Measurements from ENCODE around the gene KHSRP.
"Not testable (repeated sequence)": the region's sequence is repeated elsewhere in the genome, so short reads cannot be mapped to it uniquely, and the experiment has no call there.

KHSRP gene

DNA sequence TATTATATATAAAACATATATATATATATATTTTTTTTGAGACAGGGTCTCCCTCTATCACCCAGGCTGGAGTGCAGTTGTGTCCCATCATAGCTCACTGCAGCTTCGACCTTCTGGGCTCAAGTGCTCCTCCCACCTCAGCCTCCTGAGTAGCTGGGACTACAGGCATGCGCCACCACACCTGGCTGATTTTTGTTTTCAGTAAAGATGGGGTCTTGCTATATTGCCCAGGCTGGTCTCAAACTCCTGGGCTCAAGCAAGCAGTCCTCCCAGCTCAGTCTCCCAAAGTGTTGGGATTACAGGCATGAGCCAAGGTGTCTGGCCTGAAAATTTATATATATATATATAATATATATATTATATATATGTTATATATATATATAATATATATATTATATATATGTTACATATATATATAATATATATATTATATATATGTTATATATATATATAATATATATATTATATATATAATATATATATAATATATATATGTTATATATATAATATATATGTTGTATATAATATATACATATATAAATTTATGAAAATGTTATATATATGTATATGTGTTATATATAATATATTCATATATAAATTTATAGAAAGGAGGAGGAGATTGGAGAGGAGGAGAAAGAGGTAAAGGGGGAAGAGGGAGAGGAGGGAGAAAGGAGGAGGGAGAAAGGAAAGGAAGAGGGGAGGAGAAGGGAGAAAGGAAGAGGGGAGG, 4.2 kb upstream of the KHSRP start:
- not testable (repeated sequence) for H3K9me3 ChIP-seq (ENCODE audit: control insufficient read depth, low read length); H3K36me3 ChIP-seq (ENCODE audit: control insufficient read depth, insufficient read depth, low read length); H3K4me3 ChIP-seq (ENCODE audit: extremely low read depth, insufficient read depth, low read length, poor library complexity, severe bottlenecking); H3K4me1 ChIP-seq (ENCODE audit: control insufficient read depth, insufficient read depth, low read length, poor library complexity, severe bottlenecking); H3K27ac ChIP-seq (ENCODE audit: low read depth, low read length, severe bottlenecking)
- 83 to 100% methylated on average over 1 of the region's 2 CpGs for WGBS, 2 experiments (ENCODE audit: insufficient coverage in 2 of 2)

DNA sequence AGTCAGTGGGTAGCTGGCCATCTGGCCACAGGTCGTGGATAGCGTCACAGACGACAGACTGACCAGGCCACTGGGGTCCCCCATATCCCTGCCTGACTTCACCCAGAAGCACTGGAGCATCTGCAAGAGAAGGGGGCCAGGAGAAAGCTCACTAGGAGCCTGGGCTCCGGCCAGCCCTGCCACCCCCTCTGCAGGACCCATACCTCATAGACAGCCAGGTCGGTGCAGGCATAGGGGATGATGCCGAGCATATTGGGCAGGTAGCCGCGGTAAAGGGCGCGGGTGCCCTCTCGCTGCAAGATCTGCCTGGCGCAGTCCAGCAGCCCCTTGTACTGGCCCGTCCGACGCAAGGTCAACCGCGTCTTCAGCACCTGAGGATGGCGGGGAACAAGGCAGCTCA, 2.5 kb upstream of the KHSRP start:
- Histone ChIP-seq H3K36me3 (ENCODE audit: control insufficient read depth, insufficient read depth, low read length) (peaks cover 10% of the 10 kb centered on the region), H3K9me3 (ENCODE audit: control insufficient read depth, low read length) (peaks cover 8% of the 10 kb centered on the region), H3K27ac (ENCODE audit: low read depth, low read length, severe bottlenecking) (no peak overlapping the region), H3K4me3 (ENCODE audit: extremely low read depth, insufficient read depth, low read length, poor library complexity, severe bottlenecking) (no peak overlapping the region), H3K4me1 (ENCODE audit: control insufficient read depth, insufficient read depth, low read length, poor library complexity, severe bottlenecking) (peaks cover 12% of the 10 kb centered on the region)
- WGBS, 2 experiments (ENCODE audit: insufficient coverage in 2 of 2) = 96 to 98% methylated on average over 15 to 17 of the region's 18 CpGs

DNA sequence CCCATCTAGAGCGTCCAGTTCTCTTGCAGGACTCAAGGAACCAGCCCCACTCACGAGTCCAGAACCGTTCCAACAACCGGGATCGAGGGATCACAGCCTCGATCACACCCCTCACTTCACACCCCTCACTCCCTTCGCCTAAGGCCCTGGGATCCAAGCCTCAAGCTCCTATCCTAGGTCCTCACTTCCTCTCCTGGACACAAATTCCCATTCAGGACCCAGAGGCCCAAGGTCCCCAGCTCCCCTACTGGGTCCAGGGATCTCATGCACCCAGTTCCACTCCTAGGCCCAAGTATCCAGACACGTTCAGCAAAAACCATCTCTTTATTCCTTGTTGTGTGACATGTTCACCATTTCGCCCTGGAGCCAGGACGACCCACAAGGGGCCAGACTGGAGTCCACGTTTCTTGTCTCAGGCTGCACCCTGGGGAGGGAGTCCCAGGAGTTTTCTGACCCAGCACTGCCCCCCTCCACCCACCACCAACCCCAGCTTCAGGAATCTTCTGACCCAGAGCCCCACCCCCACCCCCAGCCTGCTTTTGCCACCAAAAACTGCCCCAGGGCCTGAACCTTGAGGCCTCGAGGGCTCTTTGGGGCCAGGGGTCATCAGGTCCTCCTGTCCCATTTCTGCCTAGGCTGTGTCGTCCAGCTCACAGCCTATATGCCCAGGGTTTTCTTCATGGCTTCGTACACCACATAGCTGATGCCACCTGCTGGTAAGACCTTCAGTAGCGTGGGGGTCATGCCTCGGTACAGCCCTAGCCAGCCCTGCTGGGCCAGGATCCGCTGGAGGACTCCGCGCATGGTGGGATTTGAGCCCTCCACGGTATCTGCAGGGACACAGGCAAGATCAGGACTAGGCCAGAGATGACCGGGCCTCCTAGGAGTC, 1.4 kb upstream of the KHSRP start:
- H3K4me1 ChIP-seq (ENCODE audit: control insufficient read depth, insufficient read depth, low read length, poor library complexity, severe bottlenecking) = peaks cover 13% of the 10 kb centered on the region
- no peak overlapping the region for H3K4me3 ChIP-seq (ENCODE audit: extremely low read depth, insufficient read depth, low read length, poor library complexity, severe bottlenecking)
- peaks cover 22% of the 10 kb centered on the region for H3K36me3 ChIP-seq (ENCODE audit: control insufficient read depth, insufficient read depth, low read length)
- H3K27ac ChIP-seq (ENCODE audit: low read depth, low read length, severe bottlenecking) = peak overlapping the region; percentile 69
- WGBS, 2 experiments (ENCODE audit: insufficient coverage in 2 of 2) = 95 to 96% methylated on average over 19 to 21 of the region's 21 CpGs
- H3K9me3 ChIP-seq (ENCODE audit: control insufficient read depth, low read length) = peaks cover 8% of the 10 kb centered on the region

DNA sequence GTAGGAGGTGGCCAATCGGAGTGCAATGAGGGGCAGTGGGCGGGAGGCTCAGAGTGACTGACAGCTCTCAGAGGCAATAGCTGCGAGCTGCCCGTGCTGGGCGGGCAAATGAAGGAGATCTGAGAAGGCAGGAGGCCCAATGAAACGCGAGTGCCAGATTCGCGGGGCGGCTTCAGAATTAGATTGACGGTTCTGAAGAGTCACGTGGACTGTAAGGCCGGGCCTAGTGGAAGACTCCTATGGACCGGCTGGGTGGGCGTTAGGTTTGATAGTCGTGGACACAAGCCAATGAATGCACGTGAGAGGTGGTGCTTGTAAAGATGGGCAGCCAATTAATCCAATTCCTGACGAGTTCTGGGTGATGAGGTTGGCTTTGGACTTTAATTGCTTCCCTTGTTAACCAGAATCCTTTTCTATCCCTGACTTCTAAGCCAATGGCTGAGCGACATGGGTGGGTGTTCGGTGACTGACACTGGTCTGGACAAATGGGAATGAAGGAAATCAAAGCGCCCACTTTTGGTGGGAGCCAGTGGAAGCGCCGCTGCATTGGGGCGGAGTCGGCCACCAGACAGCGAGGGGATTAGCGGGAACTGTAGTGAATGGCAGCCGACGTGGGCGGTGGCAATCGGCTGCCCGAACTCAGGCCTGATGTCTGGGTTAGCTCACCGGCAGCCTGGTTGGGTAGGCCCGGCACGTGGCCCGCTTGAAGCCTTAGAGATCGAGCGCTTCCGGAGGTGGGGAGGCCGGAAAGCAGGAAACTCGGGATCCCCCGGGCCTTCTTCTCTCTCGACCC, 524 bp upstream of the KHSRP start:
- peaks cover 13% of the 10 kb centered on the region for H3K4me1 ChIP-seq (ENCODE audit: control insufficient read depth, insufficient read depth, low read length, poor library complexity, severe bottlenecking)
- 15% methylated on average over 40 to 42 of the region's 43 CpGs for WGBS, 2 experiments (ENCODE audit: insufficient coverage in 2 of 2)
- H3K27ac ChIP-seq (ENCODE audit: low read depth, low read length, severe bottlenecking) = peak overlapping the region; percentile 69
- H3K4me3 ChIP-seq (ENCODE audit: extremely low read depth, insufficient read depth, low read length, poor library complexity, severe bottlenecking) = peak overlapping the region; percentile 75
- H3K9me3 ChIP-seq (ENCODE audit: control insufficient read depth, low read length) = peaks cover 8% of the 10 kb centered on the region
- peaks cover 28% of the 10 kb centered on the region for H3K36me3 ChIP-seq (ENCODE audit: control insufficient read depth, insufficient read depth, low read length)

DNA sequence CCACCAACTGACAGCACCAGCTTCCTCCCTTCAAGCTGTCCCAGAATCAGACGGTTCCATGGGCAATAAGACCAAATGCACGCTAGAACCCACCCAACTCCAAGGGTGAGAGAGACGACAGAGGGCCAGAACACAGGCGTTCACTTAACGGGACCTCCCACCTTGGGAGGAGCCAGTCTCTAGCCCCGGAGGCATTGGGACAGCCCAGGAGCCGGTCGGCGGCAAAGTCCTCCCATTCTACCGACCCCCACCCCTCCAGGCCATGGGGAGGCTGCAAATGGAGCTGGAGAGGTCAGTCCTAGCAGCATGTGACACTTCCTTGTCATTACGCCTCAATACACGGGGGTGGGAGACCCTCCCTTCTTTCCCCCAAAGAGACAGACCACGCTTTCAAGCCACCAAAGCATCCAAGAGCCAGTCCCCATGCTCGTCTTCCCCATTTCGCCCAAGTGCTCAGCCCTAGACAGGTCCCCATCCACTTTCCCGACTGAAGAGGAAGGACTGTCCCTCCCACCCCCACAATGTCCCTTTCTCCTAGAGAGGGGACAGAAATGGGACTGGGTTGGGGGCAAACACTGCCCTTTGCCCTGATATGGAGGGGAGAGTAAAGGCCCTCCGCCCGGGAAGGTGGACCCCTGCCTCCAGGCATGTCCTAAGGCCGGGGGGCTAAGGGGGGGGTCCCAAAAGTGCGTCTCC, 964 bp downstream of the KHSRP start:
- peak overlapping the region; percentile 75 for H3K4me3 ChIP-seq (ENCODE audit: extremely low read depth, insufficient read depth, low read length, poor library complexity, severe bottlenecking)
- peaks cover 13% of the 10 kb centered on the region for H3K4me1 ChIP-seq (ENCODE audit: control insufficient read depth, insufficient read depth, low read length, poor library complexity, severe bottlenecking)
- WGBS, 2 experiments (ENCODE audit: insufficient coverage in 2 of 2) = 1 to 2% methylated on average over 9 to 13 of the region's 20 CpGs
- H3K36me3 ChIP-seq (ENCODE audit: control insufficient read depth, insufficient read depth, low read length) = peaks cover 43% of the 10 kb centered on the region
- peak overlapping the region; percentile 49 for H3K27ac ChIP-seq (ENCODE audit: low read depth, low read length, severe bottlenecking)
- peaks cover 8% of the 10 kb centered on the region for H3K9me3 ChIP-seq (ENCODE audit: control insufficient read depth, low read length)

DNA sequence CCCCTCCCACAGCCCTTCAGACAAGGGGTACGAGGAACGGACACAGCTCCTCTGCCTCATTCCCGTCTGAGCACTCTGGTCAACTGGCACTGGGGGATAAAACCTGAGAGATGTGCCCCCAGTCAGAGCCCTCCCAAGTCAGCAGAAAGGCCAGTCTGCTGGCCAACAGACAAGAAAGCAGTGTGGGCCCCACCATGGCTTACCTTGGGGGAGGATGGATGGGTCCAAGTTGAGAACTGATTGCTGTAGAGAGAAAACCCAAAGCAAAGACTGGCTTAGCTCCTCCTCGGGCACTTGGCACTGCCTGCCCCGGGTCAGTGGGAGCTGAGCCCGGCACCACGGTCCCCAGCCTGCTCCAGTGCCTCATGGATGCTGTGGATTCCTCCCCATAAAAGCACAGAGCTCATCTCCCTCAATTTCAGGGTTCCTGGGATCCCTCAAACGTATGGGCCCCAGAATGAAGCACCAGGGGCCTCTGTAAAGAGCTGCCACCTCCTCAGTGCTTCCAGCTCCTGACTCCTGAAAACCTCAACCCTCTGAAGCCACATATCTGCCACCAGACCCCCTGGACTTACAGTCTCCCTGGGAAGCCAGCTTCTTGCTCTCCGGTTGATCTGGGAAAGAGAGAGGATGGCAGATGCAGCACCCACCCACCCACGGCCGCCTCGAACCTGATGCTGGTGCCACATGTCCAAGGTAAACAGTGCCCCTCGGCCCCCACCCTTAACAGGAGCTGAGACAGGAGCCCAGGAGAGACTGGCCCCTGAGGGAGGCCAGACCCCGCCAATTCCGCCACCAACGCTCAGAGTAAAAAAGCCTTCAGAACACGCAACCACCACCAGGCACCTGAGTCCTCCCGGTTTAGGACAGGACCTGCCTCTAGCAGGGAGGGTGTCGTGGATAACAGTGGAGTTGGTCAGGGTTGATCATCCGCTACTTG, 3.3 kb downstream of the KHSRP start:
- peak overlapping the region; percentile 5 for H3K27ac ChIP-seq (ENCODE audit: low read depth, low read length, severe bottlenecking)
- H3K9me3 ChIP-seq (ENCODE audit: control insufficient read depth, low read length) = peaks cover 7% of the 10 kb centered on the region
- H3K4me1 ChIP-seq (ENCODE audit: control insufficient read depth, insufficient read depth, low read length, poor library complexity, severe bottlenecking) = peaks cover 13% of the 10 kb centered on the region
- H3K4me3 ChIP-seq (ENCODE audit: extremely low read depth, insufficient read depth, low read length, poor library complexity, severe bottlenecking) = no peak overlapping the region
- WGBS, 2 experiments (ENCODE audit: insufficient coverage in 2 of 2) = 90 to 93% methylated on average over 13 to 19 of the region's 20 CpGs
- peaks cover 66% of the 10 kb centered on the region for H3K36me3 ChIP-seq (ENCODE audit: control insufficient read depth, insufficient read depth, low read length)

DNA sequence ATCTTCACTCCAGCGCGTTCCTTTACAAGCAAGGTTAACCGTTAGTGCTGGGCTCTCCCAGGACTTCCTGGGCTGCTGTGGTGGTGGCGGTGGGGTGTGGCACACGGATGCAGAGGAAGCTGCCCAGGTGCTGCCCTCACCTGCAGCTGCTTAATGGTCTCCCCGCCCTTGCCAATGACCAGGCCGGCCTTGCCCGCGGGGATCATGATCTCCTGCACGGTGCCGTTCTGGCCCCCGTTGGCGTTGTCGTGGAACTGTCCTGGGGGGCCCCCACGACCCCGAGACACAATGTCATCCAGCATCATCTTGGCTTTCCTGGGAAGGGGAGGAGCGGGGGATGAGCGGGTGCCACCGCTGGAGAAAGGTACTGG, 6.1 kb downstream of the KHSRP start:
- Histone ChIP-seq H3K4me1 (ENCODE audit: control insufficient read depth, insufficient read depth, low read length, poor library complexity, severe bottlenecking) (peaks cover 13% of the 10 kb centered on the region), H3K36me3 (ENCODE audit: control insufficient read depth, insufficient read depth, low read length) (peaks cover 89% of the 10 kb centered on the region), H3K27ac (ENCODE audit: low read depth, low read length, severe bottlenecking) (no peak overlapping the region), H3K4me3 (ENCODE audit: extremely low read depth, insufficient read depth, low read length, poor library complexity, severe bottlenecking) (no peak overlapping the region), H3K9me3 (ENCODE audit: control insufficient read depth, low read length) (no peaks in the 10 kb centered on the region)
- 93 to 97% methylated on average over 18 to 19 of the region's 19 CpGs for WGBS, 2 experiments (ENCODE audit: insufficient coverage in 2 of 2)

DNA sequence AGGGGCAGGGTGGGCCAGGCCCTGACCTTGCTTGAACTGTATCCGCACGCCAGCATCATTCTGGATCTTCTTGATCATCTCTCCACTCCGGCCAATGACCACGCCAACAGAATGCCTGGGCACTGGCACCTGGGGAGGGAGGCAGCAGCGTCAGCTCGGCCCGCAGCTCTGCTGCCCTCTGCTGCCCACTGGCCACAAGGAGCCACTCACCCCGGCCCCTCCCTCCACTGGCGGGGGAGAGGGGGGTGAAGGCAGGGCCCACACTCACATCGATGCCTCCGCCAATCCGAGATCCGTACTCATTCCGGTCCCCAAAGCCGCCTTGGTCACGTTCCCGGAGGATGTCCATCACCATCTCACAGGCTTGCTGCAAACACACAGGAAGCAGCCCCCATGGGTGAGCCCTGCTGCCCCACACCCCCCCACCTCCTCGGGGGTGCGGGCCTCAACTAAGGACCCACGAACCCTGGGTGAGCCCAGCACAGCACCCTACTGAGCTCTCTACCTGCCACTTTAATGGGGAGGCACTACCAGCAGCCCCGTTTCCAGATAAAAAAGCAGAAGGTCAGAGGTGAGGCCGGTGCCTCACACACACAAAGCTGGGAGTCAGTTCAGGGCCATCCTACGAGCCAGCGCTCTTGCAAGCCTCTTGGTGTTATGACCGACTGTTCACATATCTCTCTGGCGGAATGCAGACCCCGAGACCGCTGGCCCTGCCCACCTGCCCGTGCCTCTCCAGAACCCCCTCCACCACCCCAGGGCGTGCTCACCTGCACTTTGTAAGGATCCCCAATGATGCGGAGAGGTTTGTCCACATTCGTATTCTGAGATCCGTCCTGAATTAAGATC, 6.7 kb downstream of the KHSRP start:
- Histone ChIP-seq H3K4me3 (ENCODE audit: extremely low read depth, insufficient read depth, low read length, poor library complexity, severe bottlenecking) (no peak overlapping the region), H3K9me3 (ENCODE audit: control insufficient read depth, low read length) (no peaks in the 10 kb centered on the region), H3K27ac (ENCODE audit: low read depth, low read length, severe bottlenecking) (no peak overlapping the region), H3K36me3 (ENCODE audit: control insufficient read depth, insufficient read depth, low read length) (peaks cover 94% of the 10 kb centered on the region), H3K4me1 (ENCODE audit: control insufficient read depth, insufficient read depth, low read length, poor library complexity, severe bottlenecking) (peaks cover 9% of the 10 kb centered on the region)
- 94 to 95% methylated on average over 30 to 32 of the region's 33 CpGs for WGBS, 2 experiments (ENCODE audit: insufficient coverage in 2 of 2)
